ENCODE measurements around the gene SHISA9. TPM values are rescaled to one million over a fixed set of nuclear protein-coding genes. Genes with fewer than 3 reads are reported as not detected.

The SHISA9 gene
- total RNA-seq, 1 experiment from 2014 or later, result 0.29 TPM

- no peak for TF ChIP-seq CTCF (IDR thresholded peaks at IDR 0.05; ENCODE audit: insufficient read depth in 1 of 2, low read depth in 1 of 2, low read length in 1 of 2, severe bottlenecking in 1 of 2, unreplicated experiment in 1 of 2)
- peaks cover 6% of the 10 kb centered on the region for H3K27me3 Mint-ChIP-seq (ENCODE audit: insufficient read depth, unreplicated experiment)
- ChIA-PET CTCF (no interaction called here), POLR2A (no interaction called here)
- Histone ChIP-seq H3K4me3 (ENCODE audit: low read depth, low read length) (no peak overlapping the region), H3K27me3 (replicated peaks; ENCODE audit: control insufficient read depth, insufficient read depth, low read length) (no peaks in the 10 kb centered on the region), H3K4me1 (no peaks in the 10 kb centered on the region), H3K9me3 (no peaks in the 10 kb centered on the region), H3K36me3 (ENCODE audit: control insufficient read depth, insufficient read depth, low read length) (no peaks in the 10 kb centered on the region)
- no peaks in the 10 kb centered on the region for H3K9me3 Mint-ChIP-seq (ENCODE audit: unreplicated experiment)
- no peak overlapping the region for H3K4me3 Mint-ChIP-seq (ENCODE audit: unreplicated experiment)
- no peaks in the 10 kb centered on the region for H3K4me1 Mint-ChIP-seq (ENCODE audit: low read depth, unreplicated experiment)
- intact Hi-C loops (cut with micrococcal nuclease; ENCODE audit: unreplicated experiment), result no loop called here
- no peaks in the 10 kb centered on the region for H3K36me3 Mint-ChIP-seq (ENCODE audit: insufficient read depth, unreplicated experiment)
- no TSS peak for BruUV-seq (replicated peaks)
- no peak for DNase-seq
- H3K27ac Mint-ChIP-seq (ENCODE audit: unreplicated experiment), result no peak overlapping the region
These were observed 280.0 kb downstream of the SHISA9 start for GRCh38 chr16:13181432-13181831.

DNA sequence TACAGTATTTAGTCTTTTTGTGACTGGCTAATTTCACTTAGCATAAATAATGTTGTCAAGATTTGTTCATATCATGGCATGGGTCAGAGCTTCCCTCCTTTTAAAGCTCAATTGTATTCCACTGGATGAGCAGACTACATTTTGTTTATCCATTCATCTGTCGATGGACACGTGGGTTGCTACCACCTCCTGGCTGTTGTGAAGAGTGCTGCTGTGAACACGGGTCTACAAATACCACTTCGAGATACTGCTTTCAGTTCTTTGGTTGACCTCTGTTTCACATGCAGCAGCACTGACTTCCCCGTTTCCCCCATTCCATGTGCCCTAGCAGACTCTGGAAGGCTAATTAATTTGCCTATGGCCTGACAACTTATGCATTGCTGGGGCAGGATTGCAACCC is 285.4 kb downstream of the SHISA9 start:
- Mint-ChIP-seq H3K27me3 (ENCODE audit: insufficient read depth, unreplicated experiment) (peaks cover 9% of the 10 kb centered on the region), H3K4me3 (ENCODE audit: unreplicated experiment) (no peak overlapping the region), H3K27ac (ENCODE audit: unreplicated experiment) (no peak overlapping the region), H3K36me3 (ENCODE audit: insufficient read depth, unreplicated experiment) (no peaks in the 10 kb centered on the region), H3K4me1 (ENCODE audit: low read depth, unreplicated experiment) (no peaks in the 10 kb centered on the region), H3K9me3 (ENCODE audit: unreplicated experiment) (no peaks in the 10 kb centered on the region)
- Histone ChIP-seq H3K4me1 (no peaks in the 10 kb centered on the region), H3K36me3 (ENCODE audit: control insufficient read depth, insufficient read depth, low read length) (no peaks in the 10 kb centered on the region), H3K9me3 (no peaks in the 10 kb centered on the region), H3K4me3 (ENCODE audit: low read depth, low read length) (no peak overlapping the region), H3K27me3 (replicated peaks; ENCODE audit: control insufficient read depth, insufficient read depth, low read length) (no peaks in the 10 kb centered on the region)
- DNase-seq, result peak in 1 of 2 experiments; percentile 4
- BruUV-seq (replicated peaks), result no TSS peak
- peak in 1 of 2 experiments; percentile 7 for TF ChIP-seq CTCF (IDR thresholded peaks at IDR 0.05; ENCODE audit: insufficient read depth in 1 of 2, low read depth in 1 of 2, low read length in 1 of 2, severe bottlenecking in 1 of 2, unreplicated experiment in 1 of 2)
- CTCF ChIA-PET, result no interaction called here
- intact Hi-C loops (cut with micrococcal nuclease; ENCODE audit: unreplicated experiment), result no loop called here
- POLR2A ChIA-PET, result no interaction called here

DNA sequence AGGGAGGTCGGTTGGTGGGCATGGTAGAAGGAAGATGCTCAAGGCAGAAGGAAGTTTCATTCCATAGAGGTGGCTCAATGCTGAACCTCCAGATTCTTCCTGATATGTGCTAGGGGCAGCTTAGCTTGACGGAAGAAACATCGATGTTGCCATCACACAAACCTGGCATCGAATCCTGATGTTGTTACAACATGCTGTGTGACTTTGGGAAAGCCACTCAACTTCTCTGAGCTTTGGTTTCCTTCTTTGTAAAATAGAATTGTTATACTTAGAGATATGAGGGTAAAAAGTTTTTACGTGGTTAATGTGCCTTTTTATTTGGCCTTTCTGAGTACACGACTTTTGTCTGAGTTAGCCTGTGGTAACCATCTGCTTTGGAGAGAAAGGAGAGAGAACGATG is 287.9 kb downstream of the SHISA9 start:
- Histone ChIP-seq H3K27me3 (replicated peaks; ENCODE audit: control insufficient read depth, insufficient read depth, low read length) (no peaks in the 10 kb centered on the region), H3K36me3 (ENCODE audit: control insufficient read depth, insufficient read depth, low read length) (no peaks in the 10 kb centered on the region), H3K9me3 (no peaks in the 10 kb centered on the region), H3K4me1 (no peaks in the 10 kb centered on the region), H3K4me3 (ENCODE audit: low read depth, low read length) (no peak overlapping the region)
- intact Hi-C loops (cut with micrococcal nuclease; ENCODE audit: unreplicated experiment), result no loop called here
- H3K9me3 Mint-ChIP-seq (ENCODE audit: unreplicated experiment), result no peaks in the 10 kb centered on the region
- H3K36me3 Mint-ChIP-seq (ENCODE audit: insufficient read depth, unreplicated experiment), result no peaks in the 10 kb centered on the region
- ChIA-PET CTCF (interaction anchor here (0.5 kb wide), 1 partner anchor 716 kb away, joined by 3 read pairs; no protein-coding TSS in a partner anchor), POLR2A (no interaction called here)
- BruUV-seq (replicated peaks), result no TSS peak
- no peak for DNase-seq
- H3K27me3 Mint-ChIP-seq (ENCODE audit: insufficient read depth, unreplicated experiment), result peaks cover 9% of the 10 kb centered on the region
- no peak overlapping the region for H3K4me3 Mint-ChIP-seq (ENCODE audit: unreplicated experiment)
- TF ChIP-seq CTCF (IDR thresholded peaks at IDR 0.05; ENCODE audit: insufficient read depth in 1 of 2, low read depth in 1 of 2, low read length in 1 of 2, severe bottlenecking in 1 of 2, unreplicated experiment in 1 of 2), result no peak
- H3K27ac Mint-ChIP-seq (ENCODE audit: unreplicated experiment), result no peak overlapping the region
- H3K4me1 Mint-ChIP-seq (ENCODE audit: low read depth, unreplicated experiment), result no peaks in the 10 kb centered on the region
